Measurements from ENCODE around the gene GRID2.

DNA sequence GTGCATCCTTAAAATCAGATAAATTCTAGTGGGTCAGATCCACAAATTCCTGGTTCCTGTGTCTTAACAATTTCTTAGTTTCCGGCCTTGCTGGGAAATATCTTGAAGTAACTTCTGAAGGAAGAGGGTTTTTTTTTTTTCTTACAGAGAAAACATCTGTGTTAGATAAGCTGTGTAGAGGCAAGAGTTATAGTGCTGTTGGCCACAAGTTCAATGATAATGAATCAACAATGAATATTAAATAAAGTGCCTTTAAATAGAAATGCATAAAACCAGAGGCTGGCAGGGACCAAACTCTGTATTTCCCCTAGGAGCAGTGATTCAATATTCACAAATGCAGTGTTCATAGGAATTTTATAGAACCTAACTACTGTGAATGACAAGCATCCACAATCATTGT, 812.9 kb downstream of the GRID2 start:
- TF ChIP-seq, protein P1, sequence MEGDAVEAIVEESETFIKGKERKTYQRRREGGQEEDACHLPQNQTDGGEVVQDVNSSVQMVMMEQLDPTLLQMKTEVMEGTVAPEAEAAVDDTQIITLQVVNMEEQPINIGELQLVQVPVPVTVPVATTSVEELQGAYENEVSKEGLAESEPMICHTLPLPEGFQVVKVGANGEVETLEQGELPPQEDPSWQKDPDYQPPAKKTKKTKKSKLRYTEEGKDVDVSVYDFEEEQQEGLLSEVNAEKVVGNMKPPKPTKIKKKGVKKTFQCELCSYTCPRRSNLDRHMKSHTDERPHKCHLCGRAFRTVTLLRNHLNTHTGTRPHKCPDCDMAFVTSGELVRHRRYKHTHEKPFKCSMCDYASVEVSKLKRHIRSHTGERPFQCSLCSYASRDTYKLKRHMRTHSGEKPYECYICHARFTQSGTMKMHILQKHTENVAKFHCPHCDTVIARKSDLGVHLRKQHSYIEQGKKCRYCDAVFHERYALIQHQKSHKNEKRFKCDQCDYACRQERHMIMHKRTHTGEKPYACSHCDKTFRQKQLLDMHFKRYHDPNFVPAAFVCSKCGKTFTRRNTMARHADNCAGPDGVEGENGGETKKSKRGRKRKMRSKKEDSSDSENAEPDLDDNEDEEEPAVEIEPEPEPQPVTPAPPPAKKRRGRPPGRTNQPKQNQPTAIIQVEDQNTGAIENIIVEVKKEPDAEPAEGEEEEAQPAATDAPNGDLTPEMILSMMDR (IDR thresholded peaks at IDR 0.05): no peak
- TF ChIP-seq EZH2 (IDR thresholded peaks at IDR 0.05) (no peak), EZH2phosphoT487 (IDR thresholded peaks at IDR 0.05) (no peak)
